H1 (cell line): Measurements from ENCODE around the gene ARL10. TPM values are rescaled to one million over a fixed set of nuclear protein-coding genes. Genes with fewer than 3 reads are reported as not detected.

Experiments used
- BRCA1 ChIP-seq: IDR thresholded peaks from 2 replicates; pipeline ENCODE4 v1.6.1; 2012; ENCODE audit warnings: low read depth, low read length, improper control_type of control experiment
- GABPA ChIP-seq: IDR thresholded peaks from 2 replicates; pipeline ENCODE4 v1.6.1; 2011; ENCODE audit warnings: mild to moderate bottlenecking, low read length, moderate library complexity, borderline replicate concordance; ENCODE audit not compliant: insufficient read depth
- PHF8 ChIP-seq: fragments of 200-600 bp; sonication (generic); conservative IDR thresholded peaks from 2 replicates; pipeline ENCODE4 v1.7.1; 2012; ENCODE audit warnings: low read depth, mild to moderate bottlenecking, inconsistent platforms, low read length, moderate library complexity
- RFX5 ChIP-seq: IDR thresholded peaks from 2 replicates; pipeline ENCODE4 v1.6.1; 2011; ENCODE audit warnings: low read depth, low read length, improper control_type of control experiment, borderline replicate concordance
- TAF1 ChIP-seq: IDR thresholded peaks from 2 replicates; pipeline ENCODE4 v1.6.1; 2011; ENCODE audit warnings: mild to moderate bottlenecking, low read depth, low read length
- TAF7 ChIP-seq: optimal IDR thresholded peaks from 2 replicates; pipeline ENCODE3; 2011; ENCODE audit warnings: low read depth, mild to moderate bottlenecking, inconsistent platforms, low read length, moderate library complexity, borderline replicate concordance
- TCF12 ChIP-seq: IDR thresholded peaks from 2 replicates; pipeline ENCODE4 v1.6.1; 2011; ENCODE audit warnings: low read depth, mild to moderate bottlenecking, low read length
- polyA plus RNA-seq, 7 experiments: library from polyadenylated mRNA; depleted of rRNA in 3 of 7; stranded (reverse) in 5 of 7; unstranded in 2 of 7; fragments of >200 nt in 5 of 7; fragments of 200-250 nt in 2 of 7; gene quantifications; 1 replicate in 5 of 7; 2 replicates in 1 of 7; 4 replicates in 1 of 7; pipeline versions ENCODE4 v1.2.1 to v1.2.3, GENCODE V29; 2011 to 2013; ENCODE audit warnings: missing spikeins in 2 of 7, mixed read lengths in 2 of 7
- total RNA-seq: library from RNA; stranded (reverse); fragmentation: NEBNext Ultra II Directional; extraction: Animal tissue kit (Norgen Biotek cat#: 25700); gene quantifications from 2 replicates; pipeline ENCODE4 v1.2.1, GENCODE V29; 2021
- TF ChIP-seq, protein P1 (sequence below): fragments of 300-600 bp; sonication (generic); IDR thresholded peaks from 2 replicates; pipeline ENCODE4 v1.7.1; 2012; ENCODE audit warnings: low read length, moderate library complexity, mild to moderate bottlenecking, inconsistent platforms; ENCODE audit not compliant: insufficient replicate concordance

Gene ARL10
- total and polyA plus RNA-seq, 2 of the 8 experiments (the other 6 are each of a cell fraction or from before 2014, with no cell fraction given): 3.1 to 7.4 TPM

DNA sequence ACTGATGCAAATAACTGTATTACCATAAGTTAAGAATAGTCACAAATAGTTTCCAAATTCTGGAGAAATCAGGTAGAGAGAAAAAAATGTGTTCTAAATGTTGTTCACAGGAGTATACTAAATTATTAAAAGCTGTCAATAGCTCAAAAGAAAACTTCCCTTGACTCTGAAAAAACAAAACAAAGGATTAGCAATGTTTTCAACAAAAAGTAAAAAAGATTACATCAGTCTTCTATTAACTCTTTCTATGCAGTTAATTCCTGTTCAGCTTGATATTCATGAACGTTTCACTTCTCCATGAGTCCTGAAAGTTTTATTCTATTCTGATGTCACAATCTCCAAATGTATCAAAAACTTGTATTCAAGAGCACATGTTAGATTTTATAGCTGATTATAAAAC is 60.5 kb downstream of the ARL10 start (continued):
- TF ChIP-seq, protein P1, sequence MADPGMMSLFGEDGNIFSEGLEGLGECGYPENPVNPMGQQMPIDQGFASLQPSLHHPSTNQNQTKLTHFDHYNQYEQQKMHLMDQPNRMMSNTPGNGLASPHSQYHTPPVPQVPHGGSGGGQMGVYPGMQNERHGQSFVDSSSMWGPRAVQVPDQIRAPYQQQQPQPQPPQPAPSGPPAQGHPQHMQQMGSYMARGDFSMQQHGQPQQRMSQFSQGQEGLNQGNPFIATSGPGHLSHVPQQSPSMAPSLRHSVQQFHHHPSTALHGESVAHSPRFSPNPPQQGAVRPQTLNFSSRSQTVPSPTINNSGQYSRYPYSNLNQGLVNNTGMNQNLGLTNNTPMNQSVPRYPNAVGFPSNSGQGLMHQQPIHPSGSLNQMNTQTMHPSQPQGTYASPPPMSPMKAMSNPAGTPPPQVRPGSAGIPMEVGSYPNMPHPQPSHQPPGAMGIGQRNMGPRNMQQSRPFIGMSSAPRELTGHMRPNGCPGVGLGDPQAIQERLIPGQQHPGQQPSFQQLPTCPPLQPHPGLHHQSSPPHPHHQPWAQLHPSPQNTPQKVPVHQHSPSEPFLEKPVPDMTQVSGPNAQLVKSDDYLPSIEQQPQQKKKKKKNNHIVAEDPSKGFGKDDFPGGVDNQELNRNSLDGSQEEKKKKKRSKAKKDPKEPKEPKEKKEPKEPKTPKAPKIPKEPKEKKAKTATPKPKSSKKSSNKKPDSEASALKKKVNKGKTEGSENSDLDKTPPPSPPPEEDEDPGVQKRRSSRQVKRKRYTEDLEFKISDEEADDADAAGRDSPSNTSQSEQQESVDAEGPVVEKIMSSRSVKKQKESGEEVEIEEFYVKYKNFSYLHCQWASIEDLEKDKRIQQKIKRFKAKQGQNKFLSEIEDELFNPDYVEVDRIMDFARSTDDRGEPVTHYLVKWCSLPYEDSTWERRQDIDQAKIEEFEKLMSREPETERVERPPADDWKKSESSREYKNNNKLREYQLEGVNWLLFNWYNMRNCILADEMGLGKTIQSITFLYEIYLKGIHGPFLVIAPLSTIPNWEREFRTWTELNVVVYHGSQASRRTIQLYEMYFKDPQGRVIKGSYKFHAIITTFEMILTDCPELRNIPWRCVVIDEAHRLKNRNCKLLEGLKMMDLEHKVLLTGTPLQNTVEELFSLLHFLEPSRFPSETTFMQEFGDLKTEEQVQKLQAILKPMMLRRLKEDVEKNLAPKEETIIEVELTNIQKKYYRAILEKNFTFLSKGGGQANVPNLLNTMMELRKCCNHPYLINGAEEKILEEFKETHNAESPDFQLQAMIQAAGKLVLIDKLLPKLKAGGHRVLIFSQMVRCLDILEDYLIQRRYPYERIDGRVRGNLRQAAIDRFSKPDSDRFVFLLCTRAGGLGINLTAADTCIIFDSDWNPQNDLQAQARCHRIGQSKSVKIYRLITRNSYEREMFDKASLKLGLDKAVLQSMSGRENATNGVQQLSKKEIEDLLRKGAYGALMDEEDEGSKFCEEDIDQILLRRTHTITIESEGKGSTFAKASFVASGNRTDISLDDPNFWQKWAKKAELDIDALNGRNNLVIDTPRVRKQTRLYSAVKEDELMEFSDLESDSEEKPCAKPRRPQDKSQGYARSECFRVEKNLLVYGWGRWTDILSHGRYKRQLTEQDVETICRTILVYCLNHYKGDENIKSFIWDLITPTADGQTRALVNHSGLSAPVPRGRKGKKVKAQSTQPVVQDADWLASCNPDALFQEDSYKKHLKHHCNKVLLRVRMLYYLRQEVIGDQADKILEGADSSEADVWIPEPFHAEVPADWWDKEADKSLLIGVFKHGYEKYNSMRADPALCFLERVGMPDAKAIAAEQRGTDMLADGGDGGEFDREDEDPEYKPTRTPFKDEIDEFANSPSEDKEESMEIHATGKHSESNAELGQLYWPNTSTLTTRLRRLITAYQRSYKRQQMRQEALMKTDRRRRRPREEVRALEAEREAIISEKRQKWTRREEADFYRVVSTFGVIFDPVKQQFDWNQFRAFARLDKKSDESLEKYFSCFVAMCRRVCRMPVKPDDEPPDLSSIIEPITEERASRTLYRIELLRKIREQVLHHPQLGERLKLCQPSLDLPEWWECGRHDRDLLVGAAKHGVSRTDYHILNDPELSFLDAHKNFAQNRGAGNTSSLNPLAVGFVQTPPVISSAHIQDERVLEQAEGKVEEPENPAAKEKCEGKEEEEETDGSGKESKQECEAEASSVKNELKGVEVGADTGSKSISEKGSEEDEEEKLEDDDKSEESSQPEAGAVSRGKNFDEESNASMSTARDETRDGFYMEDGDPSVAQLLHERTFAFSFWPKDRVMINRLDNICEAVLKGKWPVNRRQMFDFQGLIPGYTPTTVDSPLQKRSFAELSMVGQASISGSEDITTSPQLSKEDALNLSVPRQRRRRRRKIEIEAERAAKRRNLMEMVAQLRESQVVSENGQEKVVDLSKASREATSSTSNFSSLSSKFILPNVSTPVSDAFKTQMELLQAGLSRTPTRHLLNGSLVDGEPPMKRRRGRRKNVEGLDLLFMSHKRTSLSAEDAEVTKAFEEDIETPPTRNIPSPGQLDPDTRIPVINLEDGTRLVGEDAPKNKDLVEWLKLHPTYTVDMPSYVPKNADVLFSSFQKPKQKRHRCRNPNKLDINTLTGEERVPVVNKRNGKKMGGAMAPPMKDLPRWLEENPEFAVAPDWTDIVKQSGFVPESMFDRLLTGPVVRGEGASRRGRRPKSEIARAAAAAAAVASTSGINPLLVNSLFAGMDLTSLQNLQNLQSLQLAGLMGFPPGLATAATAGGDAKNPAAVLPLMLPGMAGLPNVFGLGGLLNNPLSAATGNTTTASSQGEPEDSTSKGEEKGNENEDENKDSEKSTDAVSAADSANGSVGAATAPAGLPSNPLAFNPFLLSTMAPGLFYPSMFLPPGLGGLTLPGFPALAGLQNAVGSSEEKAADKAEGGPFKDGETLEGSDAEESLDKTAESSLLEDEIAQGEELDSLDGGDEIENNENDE: no peak
- TF ChIP-seq TAF1 (no peak), TAF7 (no peak), TCF12 (no peak), PHF8 (no peak), BRCA1 (no peak), GABPA (no peak), RFX5 (no peak)
